ENCODE data around the gene PBOV1.

PBOV1 gene

DNA sequence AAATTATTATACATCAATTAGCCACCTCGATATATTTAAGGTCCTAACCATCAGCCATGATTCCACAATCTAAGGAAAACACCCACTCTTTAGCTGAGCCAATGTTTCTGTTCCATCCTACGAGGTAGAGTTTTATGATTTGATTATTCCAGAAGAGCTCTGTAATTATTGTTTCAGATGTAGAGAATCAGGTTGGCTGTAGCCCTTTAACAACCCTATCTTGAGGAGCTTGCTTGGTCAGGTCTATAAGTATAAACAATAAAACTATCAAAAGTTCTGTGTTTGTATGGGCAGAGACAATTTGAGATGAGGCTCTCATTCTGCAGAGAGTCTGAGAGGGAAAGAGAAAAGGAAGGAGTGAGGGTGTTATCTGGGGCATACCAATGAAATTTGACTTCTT, at the start of gene PBOV1:
Gene PBOV1, minus strand, starts transcription at position 43 of the 400 bp plus-strand sequence. CDS start 96 bp downstream, outside the sequence.
- no peak for DNase-seq

DNA sequence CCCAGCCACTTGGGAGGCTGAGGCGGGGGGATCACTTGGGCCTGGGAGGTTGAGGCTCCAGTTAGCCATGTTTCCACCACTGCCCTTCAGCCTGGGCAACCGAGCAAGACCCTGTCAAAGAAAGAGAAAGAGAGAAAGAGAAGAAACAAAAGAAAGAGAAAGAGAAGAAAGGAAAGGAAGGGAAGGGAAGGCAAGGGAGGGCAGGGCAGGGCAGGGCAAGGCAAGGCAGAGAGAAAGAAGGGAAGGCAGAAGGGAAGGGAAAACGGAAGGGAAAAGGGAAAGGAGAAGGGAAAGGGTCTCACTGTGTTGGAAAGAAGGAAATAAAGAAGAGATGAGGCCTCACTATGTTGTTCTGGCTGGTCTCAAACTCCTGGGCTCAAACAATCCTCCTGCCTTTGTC, 47.8 kb upstream of the PBOV1 start:
- no peak for DNase-seq

DNA sequence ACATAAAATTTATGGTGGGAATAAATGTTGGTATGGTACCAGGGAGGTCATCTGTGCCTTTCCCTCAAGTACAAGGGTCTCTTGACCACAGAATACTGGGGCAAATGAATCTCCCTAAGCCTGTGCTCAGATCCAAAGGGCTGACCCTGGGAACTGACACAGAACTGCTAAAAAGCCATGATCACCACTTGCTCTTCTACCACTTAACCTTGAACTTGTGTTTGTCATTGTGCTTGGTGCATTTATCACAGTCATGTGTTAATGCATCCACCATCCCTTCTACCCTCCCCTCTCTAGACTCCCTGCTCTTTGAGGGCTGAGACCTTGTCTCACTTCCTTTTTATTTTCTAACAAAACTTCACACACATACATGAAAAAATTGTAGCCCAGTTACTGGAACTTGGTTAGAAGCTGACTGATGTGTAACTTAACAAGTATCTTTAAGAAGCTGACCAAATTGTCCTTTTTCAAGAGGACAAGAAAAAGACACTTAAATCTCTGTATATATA, 46.1 kb upstream of the PBOV1 start:
- DNase-seq = no peak

DNA sequence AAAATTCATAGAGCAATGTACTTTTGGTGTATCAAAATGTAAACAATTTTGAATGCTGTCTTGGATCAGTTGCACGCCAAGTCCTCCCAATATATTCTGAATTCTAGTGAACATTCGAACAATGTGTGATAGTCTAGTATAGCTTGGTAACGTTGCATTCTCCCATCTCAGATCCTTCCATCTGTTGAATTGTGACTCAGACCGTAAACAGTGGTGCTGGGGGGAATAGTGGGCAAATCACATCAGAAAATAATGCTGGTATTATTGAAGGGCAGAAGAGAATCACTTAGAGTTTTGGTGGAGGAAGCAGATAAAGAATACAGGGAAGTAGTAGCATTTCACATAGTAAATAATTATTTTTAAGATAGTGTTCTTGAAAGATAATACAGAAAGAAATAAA, 45.7 kb upstream of the PBOV1 start:
- DNase-seq = no peak

DNA sequence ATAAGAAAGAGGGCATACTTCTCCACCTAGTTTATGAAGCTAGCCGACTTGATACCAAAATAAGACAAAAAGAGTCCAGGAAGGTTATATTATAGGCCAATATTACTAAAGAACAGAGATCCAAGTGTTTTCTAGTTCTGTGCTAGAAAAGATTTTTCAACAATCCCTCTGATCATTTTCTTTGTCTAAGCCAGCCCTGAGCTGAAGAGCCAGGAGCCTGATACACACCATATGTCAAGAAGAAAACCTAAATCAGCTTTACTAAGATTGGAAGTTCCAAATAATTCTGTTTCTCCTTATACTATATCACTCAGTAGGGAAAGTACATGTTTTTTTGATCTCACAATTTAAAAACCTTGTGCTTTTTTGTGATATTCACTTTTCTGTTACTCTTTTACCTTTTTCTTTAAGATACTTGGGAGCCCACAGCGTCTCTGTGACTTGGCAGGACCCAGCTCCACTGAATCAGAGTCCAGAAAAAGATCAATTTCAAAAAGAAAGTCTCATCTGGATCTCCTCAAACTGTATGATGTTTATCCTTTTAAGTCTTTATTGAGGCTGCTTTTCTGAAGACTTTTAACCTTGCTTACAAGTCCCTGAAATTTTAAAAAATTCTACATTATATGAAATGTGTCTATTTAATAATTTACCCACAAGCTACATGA, 43.0 kb upstream of the PBOV1 start:
- DNase-seq = no peak

DNA sequence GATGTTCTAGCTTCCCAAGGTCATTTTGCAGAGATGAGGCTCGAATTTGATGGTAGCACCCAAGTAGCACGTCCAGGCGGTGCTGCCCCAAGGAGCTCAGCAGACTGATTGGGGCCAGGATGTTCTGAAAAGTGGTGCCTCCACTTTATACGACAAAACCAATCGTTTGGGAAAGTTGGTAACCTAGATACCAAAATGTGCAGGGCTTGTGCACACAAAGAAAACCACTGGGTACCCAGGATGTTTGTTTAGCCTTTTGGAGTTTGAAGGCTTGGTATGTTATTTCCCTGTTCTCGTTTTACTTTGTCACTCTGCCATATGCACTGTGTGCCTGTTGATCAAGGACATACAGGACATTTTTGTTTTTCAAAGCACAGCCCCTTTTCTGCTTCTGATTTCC, 40.7 kb upstream of the PBOV1 start:
- no peak for DNase-seq

DNA sequence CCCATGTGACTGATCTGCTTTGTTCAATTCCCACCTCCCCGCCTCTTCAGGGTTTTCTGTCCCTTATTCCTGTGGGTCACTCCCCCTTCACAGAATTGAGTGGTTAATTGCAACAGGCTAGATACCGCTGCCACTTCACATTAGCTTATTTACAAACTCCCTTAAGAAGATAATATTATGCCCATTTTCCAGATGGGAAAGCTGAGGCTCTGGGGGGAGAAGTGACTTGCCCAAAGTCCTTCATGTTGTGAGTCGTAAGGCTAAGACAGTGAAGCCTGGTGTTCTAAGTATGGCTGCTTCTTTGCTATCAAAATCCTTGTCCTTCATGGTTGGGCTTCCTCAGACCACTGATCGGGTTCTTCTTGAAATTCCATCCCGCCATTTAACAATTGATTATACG, 39.9 kb upstream of the PBOV1 start:
- DNase-seq = no peak

DNA sequence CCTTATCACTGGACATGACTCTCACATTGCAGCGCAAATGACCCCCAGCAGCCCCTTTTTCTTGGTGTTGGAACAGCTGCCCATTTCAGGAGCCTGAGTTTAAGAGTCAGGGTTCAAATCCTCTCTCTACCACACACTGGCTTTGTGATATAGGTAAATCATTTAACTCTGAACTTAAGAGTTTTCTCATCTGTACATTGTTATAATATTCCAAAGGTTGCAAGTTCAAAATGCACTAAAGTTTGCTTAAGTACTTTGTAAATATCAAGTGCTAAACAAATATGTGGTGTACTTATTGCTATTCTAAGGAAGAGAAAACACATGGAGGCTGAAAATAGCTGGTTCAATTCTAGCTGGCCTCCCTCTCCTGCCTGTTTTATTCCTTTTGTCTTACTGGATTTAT, 39.3 kb upstream of the PBOV1 start:
- no peak for DNase-seq

DNA sequence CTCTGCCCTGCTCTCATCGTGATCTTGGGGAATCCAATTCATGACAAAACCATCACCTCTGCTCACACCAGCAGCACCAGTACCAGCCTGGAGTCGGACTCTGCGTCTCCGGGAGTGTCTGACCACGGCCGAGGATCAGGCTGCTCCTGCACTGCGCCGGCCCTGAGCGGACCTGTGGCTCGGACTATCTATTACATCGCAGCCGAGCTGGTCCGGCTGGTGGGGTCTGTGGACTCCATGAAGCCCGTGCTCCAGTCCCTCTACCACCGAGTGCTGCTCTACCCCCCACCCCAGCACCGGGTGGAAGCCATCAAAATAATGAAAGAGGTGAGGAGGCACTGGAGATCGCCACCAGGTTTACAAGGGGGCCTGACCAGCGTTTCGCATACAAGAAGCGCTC, 37.2 kb upstream of the PBOV1 start:
- DNase-seq = no peak

DNA sequence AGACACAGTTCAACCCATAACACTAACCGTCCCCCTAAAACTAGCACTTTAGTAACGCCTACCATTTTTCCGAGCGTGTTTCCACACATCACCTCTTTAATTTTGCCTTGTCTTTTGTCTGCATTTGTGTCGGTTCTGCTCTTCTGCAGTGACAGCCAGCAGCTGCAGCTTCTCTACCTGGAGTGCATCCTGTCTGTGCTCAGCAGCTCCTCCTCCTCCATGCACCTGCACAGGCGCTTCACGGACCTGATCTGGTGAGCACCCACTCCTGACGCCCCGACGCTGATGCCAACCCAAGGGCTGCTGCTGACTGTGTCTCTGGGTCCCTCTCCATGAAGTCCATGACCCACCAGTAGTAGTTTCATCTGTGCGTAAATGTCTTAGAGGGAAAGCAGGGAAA, 35.4 kb upstream of the PBOV1 start:
- DNase-seq = no peak

DNA sequence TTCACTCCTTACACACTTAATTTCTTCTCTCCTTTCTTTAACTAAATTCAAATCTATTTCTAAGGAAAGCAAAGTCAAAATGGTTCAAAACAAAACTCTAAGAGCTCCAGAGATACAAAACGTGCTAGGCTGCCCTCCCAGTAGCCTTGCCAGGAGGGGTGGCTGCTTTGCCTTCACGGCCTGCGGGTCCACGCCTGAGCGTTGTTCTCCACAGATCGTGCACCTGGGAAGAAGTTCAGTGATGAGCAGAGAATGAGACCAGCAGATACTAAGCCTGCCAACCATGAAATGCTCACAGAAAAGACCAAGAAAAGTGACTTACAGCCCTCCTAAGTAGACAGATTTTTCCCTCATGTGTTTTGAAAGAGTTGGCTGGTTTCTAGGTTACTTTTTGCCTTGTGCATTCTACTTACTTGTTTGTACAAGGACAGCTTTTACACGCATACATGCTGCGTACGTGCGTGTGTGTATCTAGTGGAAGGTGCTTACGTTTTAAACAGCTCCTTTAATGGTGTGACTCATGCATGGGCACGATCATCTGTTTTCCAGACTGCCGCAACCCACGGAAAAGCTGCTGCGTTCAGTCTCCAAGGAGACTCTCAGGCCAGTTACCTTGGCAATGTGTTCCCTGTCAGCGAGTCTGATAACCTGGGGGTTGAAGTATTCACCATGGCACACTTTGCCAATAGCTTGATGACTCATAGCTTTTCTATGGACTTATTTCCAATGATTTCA, 32.4 kb upstream of the PBOV1 start:
- DNase-seq = no peak

DNA sequence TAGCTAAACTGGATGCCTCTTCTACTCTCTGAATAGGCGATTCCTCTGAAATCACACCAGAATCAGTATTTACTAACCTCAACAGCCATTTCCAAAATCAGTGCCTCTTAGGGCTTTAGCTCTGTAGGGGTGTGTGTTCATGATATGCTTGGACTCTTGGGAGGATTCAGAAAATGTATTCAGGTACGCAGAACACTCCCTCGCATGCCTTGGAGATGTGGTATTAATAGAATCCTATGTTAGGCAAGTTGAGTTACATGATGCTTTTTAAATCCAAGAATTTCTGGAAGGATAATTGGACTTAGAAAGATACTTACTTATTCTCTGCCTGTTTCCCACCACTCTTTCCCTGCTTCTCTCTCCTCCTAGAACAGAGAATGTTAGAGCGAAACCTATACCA, 31.8 kb upstream of the PBOV1 start:
- no peak for DNase-seq

DNA sequence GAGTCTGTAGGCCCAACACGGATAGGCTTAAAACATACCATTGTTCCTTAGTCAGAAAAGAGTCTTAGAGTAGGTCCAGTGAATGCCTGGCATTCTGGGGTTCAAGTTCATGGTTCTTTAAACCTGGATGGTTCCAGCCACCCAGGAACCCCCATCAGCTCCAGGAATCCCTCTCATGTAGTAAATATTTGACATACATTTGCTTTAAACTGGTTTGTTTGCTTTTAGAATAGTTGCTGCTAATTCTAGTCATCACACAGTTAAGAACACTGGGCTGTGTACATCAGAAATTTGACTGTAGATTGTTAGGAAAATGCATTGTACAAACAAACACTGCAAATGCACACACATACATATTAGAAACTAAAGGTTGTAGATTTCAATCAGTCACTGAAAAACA, 30.6 kb upstream of the PBOV1 start:
- no peak for DNase-seq

DNA sequence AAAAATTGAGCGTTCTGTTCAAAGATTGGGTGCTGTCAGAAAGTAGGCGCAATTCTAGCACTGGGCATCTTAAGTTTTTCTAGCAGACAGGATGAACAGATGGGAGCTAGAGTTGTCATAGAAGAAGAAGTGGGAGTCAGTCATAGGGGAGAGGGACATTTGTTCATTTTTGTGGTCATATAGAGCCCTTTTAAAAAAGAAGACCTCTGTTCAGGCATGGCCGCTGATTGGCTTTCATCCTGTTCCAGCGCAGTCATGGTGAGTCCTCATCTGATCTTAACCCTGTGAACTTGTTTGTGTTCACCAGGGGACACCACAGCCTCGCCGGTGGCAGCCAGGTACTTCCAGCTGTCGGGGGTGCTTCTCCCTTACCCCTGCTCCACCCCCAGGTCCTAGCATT, 29.7 kb upstream of the PBOV1 start:
- DNase-seq = no peak

DNA sequence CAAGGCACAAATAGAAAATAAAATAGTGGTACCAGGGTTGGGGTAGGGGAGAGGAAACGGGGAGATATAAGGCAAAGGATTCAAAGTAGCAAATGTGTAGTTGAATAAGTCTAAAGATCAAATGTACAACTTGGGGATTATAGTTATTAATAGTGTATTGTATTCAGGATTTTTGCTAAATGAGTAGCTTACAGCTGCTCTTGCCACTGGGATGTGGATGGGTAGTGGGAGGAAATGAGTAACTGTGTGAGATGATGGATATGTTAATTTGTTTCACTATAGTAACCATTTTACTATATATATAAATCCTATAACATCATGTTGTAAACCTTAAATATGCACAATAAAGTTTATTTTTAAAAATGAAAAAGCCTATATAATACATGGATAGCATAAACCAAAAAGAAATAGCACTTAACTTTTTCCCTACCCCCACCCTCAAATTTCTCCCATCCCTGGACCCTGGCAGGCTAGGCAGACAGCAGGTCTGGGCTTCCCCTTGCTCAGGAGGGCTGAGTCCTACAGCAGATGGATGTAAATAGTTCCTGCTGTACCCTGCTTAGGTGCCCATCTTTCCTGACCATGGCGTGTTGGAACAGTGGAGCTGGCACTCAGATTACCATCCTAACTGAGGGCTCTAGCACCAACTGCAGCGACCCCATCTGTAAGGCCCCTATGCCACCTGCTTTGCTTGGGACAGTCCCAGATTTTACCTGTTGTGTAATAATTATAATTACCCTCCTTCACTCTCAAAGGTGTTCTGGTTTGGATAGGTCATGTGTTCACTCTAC, 28.6 kb upstream of the PBOV1 start:
- DNase-seq = no peak

DNA sequence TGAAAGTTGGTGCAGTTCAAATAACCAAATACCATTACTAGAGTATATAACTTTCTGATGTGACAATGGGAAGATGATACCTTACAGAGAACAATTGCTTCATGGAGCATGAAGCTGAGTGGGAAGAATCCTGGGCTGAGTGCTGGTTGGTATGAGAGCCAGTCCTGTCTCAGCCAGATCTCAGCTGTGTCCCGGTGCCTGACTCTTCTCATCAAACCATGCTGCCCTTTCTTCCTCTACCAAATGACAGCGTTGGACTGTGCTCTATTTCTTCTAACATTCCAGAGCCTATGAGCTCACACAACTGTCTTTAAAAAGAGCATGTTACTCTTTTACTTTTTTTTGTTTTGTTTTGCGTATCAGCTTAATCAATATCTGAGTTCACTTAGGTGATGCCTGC, 27.5 kb upstream of the PBOV1 start:
- no peak for DNase-seq

DNA sequence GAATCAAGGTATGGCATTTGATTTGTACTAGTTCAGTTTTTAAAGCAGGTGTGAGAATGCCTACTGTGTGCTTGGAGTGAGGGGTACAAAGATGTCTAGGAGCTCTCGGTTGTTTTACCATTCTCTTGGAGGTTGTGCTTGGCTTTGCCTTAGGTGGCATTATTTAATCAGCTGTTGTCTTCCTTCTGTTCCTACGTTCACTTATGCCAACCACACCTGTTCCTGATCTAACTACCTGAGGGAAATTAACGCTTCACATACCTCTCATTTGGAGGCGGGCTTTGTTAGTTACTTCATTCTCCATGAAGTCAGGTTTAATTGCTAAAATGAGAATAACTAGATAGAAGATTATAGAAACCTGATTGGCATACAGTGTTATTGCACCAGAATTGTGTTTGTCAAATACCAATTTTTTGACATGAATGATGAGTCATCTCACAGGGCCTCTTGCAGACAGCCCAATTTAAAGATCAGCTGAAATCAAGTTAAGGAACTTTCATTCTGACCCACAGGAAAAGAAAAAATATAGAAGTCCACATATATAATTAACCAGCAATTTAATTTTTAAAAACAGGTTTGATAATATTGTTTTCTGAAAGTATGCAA, 24.8 kb upstream of the PBOV1 start:
- DNase-seq = no peak

DNA sequence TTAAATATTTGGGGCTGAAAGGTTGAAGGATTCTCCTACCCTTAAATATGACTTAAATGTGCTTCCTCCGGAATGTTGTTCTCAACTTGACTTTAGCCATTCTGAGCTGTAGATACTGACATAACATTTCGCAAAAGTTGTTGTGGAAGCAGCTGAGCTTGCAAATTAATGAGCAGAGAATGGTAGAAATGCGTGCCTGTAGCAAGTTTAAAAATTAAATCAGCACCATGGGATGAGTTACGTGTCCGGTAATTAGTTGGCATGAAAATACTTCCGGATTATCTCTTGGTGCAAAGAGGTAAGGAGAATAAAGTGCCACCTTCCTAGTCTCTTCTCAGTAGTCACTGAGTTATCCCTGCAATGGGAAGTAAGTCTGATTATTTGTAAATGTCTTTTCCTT, 23.6 kb upstream of the PBOV1 start:
- DNase-seq = no peak

DNA sequence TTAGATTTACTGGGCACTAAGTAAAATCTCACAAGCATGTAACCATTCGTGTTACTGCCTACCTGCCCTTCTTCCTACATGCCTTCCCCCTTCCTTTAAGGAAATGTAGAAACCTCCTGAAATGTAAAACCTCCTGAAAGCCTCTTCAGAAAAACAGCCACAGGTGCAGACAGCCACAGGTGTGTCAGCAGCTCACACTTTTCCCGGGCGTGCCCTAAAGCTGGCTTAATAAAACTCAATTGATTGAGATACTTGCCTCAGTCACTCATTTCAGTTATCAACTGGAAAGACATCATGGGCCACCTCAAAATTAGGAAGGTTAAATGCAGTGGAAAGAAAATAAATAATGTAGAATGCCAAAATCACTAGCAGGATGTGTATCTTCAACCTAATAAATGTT, 23.1 kb upstream of the PBOV1 start:
- no peak for DNase-seq

DNA sequence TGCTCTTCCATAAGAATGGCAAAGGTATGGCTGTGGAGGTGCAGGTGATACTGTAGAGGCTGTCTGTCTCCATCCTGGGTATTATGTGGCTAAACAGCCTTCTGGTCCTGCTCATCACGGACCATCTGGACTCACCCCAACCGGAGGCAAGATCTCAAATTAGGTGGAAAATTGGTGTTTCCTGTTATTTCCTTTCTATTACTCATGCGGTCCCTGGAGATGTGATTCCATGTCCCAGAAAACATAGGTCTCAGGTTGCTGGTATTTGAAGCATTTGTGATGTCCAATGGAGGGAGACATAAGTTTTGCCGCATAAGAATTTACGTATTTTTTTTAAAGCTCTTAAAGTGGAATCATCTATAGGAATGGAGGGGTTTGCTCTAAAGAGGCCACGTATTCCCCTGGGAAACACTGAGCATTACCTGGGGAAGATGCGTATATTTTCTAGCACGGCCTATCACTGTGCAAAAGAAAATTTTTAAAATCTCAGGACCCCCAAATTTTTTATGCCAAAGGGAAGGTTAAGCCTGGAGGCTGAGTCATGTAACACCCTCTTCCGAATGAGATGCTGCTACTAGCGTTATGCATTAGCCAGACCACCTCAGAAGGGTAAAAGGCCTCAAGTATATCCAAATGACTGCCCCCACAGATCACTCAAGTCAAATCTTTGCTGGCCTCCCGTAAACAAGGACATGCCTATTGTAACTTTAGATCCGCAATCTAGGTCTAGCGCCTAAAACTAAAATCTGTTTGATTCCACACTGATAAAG, 22.4 kb upstream of the PBOV1 start:
- DNase-seq = no peak

DNA sequence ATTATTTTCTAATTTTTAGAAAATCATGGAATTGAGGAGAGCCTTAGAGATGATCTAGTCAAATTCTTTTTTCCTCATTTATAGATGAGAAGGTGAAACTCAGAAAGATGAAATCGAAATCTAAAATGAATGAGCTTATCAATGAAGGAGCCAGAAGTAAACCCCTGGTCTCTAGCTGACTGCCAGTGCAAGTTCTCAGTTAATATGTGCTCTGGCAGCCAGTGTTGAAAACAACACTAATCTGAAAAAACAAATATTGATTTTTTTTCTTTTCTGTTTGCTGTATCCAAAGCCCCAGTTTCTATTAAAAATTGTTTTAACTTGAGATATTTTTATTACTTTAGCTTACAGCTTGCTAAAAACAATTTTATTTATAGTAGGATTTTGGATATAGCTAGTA, 21.5 kb upstream of the PBOV1 start:
- DNase-seq = no peak

DNA sequence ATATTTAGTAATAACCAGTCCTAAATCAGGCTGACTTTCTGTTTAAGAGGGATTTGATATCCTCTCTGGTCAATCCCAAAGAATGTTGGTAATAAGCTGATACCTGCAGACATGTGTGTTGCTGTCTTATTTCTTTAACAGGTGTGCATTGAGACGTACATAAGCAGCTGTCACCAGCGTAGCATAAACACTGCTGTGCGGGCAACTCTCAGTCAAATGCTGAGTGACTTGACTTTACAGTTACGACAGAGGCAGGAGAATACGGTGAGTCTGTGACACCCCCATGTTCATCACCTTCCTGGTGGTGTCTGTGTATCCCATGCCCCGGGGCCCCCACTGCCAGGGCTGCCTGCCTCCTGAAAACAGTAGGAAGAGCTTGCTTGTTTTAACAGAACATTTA, 20.1 kb upstream of the PBOV1 start:
- DNase-seq = no peak

DNA sequence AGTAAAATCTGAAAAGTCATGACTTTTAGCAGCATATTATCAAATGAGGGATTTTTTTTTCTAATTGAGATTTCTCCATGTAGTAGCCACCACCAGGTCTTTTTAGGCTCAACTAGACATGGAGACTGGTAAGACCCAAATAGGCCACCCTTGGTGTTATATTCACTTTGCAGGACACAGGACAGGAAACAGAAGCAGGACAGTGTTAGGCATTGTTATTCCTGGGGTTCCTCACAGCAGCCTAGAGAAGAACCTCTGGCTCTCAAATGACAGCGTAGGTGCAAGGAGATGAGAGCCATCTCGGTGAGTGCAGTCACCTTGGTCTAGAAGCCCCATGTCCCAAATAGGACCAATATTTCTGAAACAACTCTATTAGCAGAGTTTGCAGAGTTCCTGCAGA, 19.2 kb upstream of the PBOV1 start:
- DNase-seq = no peak

All from CD4-positive, alpha-beta T cell treated with Interleukin-4 for 4 hours (primary cell).